C1 segment of cervical spinal cord (tissue), 14 donors: ENCODE measurements around the gene ZNF841.
A peak's percentile ranks its signal among the peaks of the same experiment; 100 is the strongest.
"Not testable (repeated sequence)": the region's sequence is repeated elsewhere in the genome, so short reads cannot be mapped to it uniquely, and the experiment has no call there.

Source experiments
- DNase-seq, 14 donors: peaks; one replicate each; lab custom pipeline; 2025; lab: John Stamatoyannopoulos, UW

The ZNF841 gene

DNA sequence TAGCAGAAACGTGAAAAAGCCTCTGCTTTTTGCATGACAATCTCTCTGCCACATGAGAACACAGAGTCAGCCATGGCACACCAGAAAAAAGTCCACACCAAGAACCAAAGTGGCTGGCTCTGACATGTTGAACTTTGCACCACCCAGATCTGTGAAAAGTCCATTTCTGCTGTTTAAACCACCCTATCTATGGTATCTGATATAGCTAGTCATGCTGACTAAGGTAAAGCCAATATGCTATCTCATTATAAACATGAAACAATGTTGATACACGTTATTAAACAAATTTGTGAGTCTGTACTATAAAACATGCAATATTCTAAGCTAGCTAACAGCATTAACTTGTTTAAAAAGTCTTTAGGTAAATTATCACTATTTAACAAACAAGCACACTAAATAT is 25.9 kb downstream of the ZNF841 start:
- DNase-seq, result no peak

DNA sequence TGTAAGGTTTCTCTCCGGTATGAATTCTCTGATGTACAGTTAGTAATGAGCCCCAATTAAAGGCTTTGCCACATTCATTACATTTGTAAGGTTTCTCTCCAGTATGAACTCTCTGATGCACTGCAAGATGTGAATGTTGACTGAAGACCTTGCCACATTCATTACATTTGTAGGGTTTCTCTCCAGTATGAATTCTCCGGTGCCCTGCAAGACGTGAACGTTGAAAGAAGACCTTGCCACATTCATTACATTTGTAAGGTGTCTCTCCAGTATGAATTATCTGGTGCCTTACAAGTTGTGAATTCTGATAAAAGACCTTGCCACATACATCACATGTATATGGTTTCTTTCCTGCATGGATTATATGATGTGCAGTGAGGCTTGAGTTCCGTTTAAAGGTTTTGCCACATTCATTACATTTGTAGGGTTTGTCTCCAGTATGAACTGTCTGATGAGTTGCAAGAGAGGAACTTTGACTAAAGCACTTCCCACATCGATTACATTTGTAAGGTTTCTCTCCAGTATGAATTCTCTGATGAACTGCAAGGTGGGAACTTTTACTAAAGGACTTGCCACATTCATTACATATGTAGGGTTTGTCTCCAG is 29.2 kb downstream of the ZNF841 start:
- DNase-seq, result no peak

DNA sequence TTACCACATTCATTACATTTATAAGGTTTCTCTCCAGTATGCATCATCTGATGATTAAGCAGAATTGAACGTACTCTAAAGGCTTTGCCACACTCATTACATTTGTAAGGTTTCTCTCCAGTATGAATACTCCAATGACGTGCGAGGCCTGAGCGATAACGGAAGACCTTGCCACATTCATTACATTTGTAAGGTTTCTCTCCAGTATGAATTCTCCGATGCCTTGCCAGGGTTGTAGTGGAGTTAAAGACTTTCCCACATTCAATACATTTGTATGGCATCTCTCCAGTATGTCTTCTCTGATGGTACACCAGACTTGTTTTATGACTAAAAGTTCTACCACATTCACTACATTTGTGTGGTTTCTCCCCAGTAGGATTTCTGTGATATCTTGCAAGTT is 30.2 kb downstream of the ZNF841 start:
- DNase-seq, result no peak

DNA sequence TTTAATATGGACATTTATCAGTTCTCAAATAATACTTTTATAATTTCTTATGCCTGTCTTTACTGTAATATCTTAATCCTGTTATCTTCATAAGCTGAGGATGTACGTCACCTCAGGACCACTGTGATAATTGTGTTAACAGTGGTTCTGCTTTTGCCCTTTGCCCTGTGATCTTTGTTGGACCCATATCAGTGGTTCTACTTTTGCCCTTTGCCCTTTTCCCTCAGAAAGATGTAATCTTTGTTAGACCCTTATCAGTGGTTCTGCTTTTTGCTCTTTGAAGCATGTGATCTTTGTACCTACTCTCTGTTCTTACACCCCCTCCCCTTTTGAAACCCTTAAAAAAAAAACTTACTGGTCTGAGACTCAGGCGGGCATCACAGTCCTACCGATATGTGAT is 39.1 kb downstream of the ZNF841 start:
- not testable (repeated sequence) for DNase-seq

DNA sequence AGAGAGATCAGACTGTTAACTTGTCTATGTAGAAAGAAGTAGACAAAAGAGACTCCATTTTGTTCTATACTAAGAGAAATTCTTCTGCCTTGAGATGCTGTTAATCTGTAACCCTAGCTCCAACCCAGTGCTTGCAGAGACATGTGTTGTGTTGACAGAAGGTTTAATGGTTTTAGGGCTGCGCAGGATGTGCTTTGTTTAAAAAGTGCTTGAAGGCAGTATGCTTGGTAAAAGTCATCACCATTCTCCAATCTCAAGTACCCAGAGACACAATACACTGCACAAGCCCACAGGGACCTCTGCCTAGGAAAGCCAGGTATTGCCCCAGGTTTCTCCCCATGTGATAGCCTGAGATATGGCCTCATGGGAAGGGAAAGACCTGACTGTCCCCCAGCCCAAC is 43.8 kb downstream of the ZNF841 start:
- DNase-seq, result not testable (repeated sequence)

DNA sequence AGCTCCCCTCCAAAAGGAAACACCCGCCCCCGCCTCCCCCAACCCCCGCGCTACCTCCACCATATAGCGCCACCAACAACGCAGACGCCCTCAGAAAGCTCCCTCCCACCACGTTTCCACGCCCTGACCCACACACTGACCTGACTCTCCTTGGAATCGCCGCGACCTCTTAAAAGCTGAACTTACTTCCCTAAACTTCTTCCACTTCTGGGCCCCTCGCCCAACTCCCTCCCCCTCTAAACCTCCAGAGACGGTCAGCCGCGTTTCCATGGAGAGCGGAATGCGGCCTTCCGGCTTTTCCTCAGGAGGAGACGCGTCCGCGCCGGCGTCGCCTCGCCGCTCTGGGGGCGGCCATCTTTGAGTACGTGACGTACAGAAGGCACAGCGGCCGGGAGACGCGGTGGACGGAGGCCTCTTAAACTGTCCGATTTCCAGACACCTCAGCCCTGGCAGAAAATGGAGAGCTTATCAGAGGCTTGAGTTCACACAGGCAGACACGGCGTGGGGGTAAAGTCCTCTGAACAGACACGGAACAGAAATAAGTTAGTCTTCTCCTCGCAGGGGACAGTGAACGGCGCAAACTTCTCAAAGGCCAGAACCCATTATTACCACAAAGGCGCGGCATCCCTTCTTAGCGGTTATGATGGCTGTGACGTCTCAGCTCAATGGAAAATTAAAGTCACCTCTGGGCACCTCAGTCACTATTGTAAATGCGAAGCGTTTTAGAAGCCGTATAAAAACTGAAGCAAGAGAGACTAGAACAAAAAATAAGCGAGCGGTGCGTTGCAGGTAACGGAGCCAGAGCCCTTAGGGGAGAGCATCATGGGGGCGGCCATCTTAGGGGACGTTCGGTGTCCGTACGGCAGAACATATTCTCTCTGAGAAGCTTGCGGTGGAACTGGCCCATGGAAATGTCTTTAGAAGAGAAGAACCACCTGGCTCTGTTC is 46.7 kb downstream of the ZNF841 start, which contains the start of gene ZNF432:
Gene ZNF432 (minus strand): TSS at position 284 of the 947 bp plus-strand sequence. CDS start 1,970 bp downstream, outside the sequence.
- DNase-seq, result peak; percentile 52 to 96 (median 90)

DNA sequence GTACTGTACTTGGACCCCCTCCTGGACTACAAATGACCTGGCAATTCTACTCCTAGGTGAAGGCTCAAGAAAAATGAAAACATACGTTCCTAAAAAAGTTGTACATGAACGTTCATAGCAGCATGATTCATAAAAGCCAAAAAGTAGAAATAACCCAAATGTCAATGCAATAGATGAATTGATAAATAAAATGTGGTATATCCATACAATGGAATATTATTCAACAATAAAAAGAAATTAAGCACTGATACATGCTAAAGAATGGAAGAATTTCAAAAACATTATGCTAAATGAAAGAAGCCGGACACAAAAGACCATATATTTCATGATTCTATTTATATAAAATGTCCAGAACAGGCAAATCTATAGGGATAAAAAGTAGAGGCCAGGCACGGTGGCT is 56.4 kb downstream of the ZNF841 start:
- no peak for DNase-seq

DNA sequence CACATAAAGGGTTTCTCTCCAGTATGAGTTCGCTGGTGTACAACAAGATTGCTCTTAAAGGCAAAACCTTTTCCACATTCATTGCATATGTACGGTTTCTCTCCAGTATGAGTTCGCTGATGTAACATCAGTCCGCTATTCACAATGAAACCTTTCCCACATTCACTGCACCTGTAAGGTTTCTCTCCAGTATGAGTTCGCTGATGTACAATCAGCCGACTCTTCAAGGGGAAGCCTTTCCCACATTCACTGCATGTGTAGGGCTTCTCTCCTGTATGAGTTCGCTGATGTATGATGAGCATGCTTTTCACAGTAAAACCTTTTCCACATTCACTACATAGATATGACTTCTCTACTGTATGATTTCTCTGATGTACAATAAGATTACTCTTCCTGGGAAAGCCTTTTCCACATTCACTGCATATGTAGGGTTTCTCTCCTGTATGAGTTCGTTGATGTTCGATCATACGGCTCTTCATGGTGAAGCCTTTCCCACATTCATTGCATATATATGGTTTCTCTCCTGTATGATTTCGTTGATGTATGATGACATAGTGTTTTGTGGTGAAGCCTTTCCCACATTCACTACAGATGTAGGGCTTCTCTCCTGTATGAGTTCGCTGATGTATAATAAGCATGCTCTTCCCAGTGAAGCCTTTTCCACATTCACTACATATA is 61.4 kb downstream of the ZNF841 start:
- DNase-seq, result no peak

DNA sequence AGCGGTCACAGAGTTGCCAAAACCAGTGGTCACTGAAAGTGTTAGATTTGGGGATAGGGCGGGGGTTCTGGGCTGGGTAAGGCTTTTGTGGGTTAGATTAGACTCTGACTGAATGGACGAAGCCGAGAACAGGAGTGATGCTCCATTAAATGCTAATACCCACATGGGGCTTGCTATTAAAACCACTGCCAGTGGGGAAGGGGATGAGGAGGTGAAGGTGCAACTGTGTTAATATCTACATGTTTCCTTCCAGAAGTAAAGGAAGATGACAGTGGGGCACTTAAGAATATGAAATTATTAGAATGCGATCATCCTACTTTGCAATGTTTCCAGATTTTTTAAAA is 66.8 kb downstream of the ZNF841 start:
- no peak for DNase-seq

DNA sequence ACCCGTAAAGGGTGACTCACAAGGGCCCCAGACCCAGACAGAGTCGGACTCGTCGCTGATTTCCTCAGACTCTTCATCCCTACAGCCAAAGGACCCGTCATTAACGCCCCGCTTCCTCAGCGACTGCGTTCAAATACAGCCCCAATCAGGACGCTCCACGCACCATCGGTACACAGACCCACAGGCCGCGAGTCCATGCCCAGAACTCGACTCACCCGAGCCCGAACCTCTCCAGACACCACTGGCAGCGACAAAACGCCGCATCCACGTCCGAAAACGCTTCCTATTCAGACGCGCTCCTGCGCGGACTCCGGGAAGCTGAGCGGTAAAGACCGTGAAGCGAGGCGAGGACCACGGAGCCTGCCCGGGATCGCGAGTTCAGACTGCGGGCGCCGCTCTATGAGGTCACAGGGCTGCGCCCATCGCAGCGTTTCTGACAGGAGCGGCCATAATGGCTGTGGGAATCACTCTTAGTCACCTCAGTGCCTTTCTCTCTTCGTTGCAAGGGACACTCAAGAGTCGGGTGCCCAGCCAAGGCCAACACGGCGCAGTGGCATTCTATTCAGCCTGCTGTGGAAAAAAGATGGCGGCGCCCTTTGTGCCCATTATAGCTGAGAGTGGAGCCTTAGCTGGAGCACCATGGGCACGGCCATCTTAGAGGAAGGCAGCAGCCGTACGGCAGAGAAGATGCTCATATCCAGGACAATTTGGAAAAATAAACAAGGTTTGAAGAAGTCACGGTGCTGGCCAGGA is 67.4 kb downstream of the ZNF841 start, which contains the start of gene ZNF614:
Gene ZNF614 (minus strand): TSS at position 353 of the 753 bp plus-strand sequence. CDS start 2,634 bp downstream, outside the sequence.
- peak; percentile 53 to 98 (median 90) for DNase-seq

DNA sequence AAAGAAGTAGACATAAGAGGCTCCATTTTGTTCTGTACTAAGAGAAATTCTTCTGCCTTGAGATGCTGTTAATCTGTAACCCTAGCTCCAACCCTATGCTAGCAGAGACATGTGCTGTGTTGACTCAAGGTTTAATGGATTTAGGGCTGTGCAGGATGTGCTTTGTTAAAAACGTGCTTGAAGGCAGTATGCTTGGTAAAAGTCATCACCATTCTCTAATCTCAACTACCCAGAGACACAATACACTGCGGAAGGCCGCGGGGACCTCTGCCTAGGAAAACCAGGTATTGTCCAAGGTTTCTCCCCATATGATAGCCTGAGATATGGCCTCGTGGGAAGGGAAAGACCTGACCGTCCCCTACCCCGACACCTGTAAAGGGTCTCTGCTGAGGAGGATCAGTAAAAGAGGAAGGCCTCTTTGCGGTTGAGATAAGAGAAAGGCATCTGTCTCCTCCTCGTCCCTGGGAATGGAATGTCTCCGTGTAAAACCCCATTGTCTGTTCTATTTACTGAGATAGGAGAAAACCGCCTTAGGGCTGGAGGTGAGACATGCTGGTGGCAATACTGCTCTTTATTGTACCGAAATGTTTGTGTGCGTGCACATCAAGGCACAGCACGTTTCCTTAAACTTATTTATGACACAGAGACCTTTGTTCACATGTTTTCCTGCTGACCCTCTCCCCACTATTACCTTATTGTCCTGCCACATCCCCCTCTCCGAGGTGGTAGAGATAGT is 69.1 kb downstream of the ZNF841 start:
- DNase-seq, result not testable (repeated sequence)

DNA sequence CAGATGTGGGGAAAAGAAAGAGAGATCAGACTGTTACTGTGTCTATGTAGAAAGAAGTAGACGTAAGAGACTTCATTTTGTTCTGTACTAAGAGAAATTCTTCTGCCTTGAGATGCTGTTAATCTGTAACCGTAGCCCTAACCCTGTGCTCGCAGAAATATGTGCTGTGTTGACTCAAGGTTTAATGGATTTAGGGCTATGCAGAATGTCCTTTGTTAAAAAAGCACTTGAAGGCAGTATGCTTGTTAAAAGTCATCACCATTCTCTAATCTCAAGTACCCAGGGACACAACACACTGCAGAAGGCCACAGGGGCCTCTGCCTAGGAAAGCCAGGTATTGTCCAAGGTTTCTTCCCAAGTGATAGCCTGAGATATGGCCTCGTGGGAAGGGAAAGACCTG is 71.1 kb downstream of the ZNF841 start:
- DNase-seq, result not testable (repeated sequence)

DNA sequence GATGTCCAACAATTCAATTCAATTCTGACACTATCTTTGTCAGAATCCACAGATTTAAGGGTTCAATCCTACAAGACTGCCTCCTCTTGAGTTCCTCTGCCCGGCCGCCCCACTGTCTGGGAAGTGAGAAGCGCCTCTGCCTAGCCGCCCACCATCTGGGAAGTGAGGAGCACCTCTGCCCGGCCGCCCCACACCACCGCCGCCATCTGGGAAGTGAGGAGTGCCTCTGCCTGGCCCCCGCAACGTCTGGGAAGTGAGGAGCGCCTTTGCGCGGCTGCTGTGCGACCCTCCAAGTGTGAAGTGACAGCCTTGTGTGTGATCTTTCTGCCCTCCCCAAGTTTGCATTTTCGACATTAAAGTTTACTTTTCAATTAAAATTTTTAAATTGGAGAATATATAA is 73.4 kb downstream of the ZNF841 start:
- DNase-seq, result no peak

DNA sequence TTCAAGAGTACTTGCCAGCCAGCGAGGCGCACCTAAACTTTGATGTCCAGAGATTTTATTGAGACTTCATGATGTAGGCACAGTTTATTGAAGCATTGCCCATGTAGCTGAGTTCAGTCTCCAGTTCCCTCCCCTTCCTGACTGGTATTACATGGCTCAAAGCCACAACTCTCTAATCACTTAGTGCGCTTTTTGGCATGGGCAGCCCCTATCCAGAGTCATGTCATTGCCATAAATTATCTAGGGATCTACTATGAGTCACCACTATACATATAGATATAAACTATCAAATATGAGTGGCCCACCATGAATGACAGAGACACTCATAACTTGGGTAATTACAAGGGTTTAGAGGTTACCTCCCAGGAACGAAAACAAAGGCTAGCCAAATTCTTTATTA is 75.1 kb downstream of the ZNF841 start:
- DNase-seq, result no peak
